Calu3 (cell line): Measurements from ENCODE around the gene RSL24D1. TPM values are rescaled to one million over a fixed set of nuclear protein-coding genes. Genes with fewer than 3 reads are reported as not detected.

Source experiments
- BruUV-seq: library from RNA; stranded (reverse); fragments of 400-500 nt; replicated peaks from 2 replicates; lab custom pipeline; 2021; lab: Mats Ljungman, UMichigan
- CTCF ChIA-PET: fragments of 300-600 bp; sonication (Branson Sonifier 250); formaldehyde crosslinking; loops from one replicate; lab custom pipeline; 2022; ENCODE audit warnings: antibody characterized with exemption; lab: Charles Lee
- DNase-seq: peaks from one replicate; pipeline ENCODE4 v3.0.0; 2022
- H3K27ac Mint-ChIP-seq: one replicate; pipeline ENCODE4 v1.8.0; 2022; ENCODE audit warnings: mixed read lengths; ENCODE audit not compliant: unreplicated experiment
- H3K27me3 Mint-ChIP-seq: one replicate; pipeline ENCODE4 v1.8.0; 2022; ENCODE audit warnings: mixed read lengths; ENCODE audit not compliant: unreplicated experiment
- H3K36me3 Mint-ChIP-seq: one replicate; pipeline ENCODE4 v1.8.0; 2022; ENCODE audit warnings: mild to moderate bottlenecking, moderate library complexity, mixed read lengths; ENCODE audit not compliant: insufficient read depth, unreplicated experiment
- H3K4me1 Mint-ChIP-seq: one replicate; pipeline ENCODE4 v1.8.0; 2022; ENCODE audit warnings: mild to moderate bottlenecking, low read depth, mixed read lengths; ENCODE audit not compliant: unreplicated experiment
- H3K4me3 Mint-ChIP-seq: one replicate; pipeline ENCODE4 v1.8.0; 2022; ENCODE audit warnings: mild to moderate bottlenecking, low read depth, moderate library complexity, mixed read lengths; ENCODE audit not compliant: unreplicated experiment
- H3K9me3 Mint-ChIP-seq: one replicate; pipeline ENCODE4 v1.8.0; 2022; ENCODE audit warnings: low read depth, mixed read lengths; ENCODE audit not compliant: unreplicated experiment
- intact Hi-C: fragments of 100-400 bp; cut with micrococcal nuclease; formaldehyde crosslinking; loops from one replicate; pipeline ENCODE4 v1.10.0; 2022; ENCODE audit not compliant: unreplicated experiment
- total RNA-seq: library from RNA; stranded (reverse); gene quantifications from 2 replicates; pipeline ENCODE4 v1.2.3, GENCODE V29; 2022
- TF ChIP-seq, protein P1 (sequence below): fragments of 200-600 bp; IDR thresholded peaks from one replicate; pipeline ENCODE4 v1.8.0; 2022; ENCODE audit warnings: antibody characterized with exemption; ENCODE audit not compliant: unreplicated experiment

Gene RSL24D1
- total RNA-seq, 1 experiment from 2014 or later: 93.3 TPM

DNA sequence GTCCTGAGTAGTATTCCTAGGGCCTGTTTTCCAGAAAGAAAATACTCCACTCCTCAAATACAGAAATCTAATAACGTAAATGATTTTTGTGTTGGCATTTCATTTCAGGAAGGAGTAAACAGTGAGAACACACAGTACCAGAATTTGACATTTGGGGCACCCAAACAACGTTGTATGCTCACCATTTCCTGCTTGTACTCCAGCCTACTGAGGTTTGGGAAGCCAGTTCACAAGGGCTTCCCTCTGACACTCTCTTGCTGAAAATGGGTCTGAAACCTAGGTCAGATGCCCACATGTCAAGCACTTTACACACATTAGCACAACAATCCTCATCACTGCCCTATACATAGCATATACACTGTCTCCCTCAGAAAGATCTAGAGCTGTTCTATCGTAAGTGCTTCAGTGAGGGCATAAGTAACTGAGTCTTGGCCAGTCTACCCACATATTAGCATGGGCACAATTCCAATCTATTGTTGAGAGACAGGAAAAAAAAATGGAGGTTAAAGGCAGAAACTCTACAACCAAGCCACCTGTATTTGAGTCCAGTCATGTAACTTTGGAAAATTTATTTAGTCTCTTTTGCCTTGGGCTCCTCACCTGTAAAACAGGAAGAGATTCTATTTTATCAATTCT lies 43.5 kb upstream of the RSL24D1 start:
- H3K27ac Mint-ChIP-seq: no peak overlapping the region
- H3K4me3 Mint-ChIP-seq: no peak overlapping the region
- H3K9me3 Mint-ChIP-seq: no peaks in the 10 kb centered on the region
- TF ChIP-seq, protein P1, sequence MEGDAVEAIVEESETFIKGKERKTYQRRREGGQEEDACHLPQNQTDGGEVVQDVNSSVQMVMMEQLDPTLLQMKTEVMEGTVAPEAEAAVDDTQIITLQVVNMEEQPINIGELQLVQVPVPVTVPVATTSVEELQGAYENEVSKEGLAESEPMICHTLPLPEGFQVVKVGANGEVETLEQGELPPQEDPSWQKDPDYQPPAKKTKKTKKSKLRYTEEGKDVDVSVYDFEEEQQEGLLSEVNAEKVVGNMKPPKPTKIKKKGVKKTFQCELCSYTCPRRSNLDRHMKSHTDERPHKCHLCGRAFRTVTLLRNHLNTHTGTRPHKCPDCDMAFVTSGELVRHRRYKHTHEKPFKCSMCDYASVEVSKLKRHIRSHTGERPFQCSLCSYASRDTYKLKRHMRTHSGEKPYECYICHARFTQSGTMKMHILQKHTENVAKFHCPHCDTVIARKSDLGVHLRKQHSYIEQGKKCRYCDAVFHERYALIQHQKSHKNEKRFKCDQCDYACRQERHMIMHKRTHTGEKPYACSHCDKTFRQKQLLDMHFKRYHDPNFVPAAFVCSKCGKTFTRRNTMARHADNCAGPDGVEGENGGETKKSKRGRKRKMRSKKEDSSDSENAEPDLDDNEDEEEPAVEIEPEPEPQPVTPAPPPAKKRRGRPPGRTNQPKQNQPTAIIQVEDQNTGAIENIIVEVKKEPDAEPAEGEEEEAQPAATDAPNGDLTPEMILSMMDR: no peak
- H3K4me1 Mint-ChIP-seq: no peaks in the 10 kb centered on the region
- CTCF ChIA-PET: no interaction called here
- H3K36me3 Mint-ChIP-seq: no peaks in the 10 kb centered on the region
- no TSS peak for BruUV-seq
- DNase-seq: no peak
- intact Hi-C loops: no loop called here
- no peaks in the 10 kb centered on the region for H3K27me3 Mint-ChIP-seq

- CTCF ChIA-PET: no interaction called here
- intact Hi-C loops: no loop called here
- DNase-seq: no peak
- H3K9me3 Mint-ChIP-seq: no peaks in the 10 kb centered on the region
- no TSS peak for BruUV-seq
- no peak overlapping the region for H3K4me3 Mint-ChIP-seq
- TF ChIP-seq, protein P1: no peak
- H3K27ac Mint-ChIP-seq: no peak overlapping the region
- H3K27me3 Mint-ChIP-seq: no peaks in the 10 kb centered on the region
- H3K36me3 Mint-ChIP-seq: no peaks in the 10 kb centered on the region
- peaks cover 3% of the 10 kb centered on the region for H3K4me1 Mint-ChIP-seq
Observed at GRCh38 chr15:55239440-55240124, 42.8 kb upstream of the RSL24D1 start.

GRCh38 chr15:55238877-55239276 lies 42.1 kb upstream of the RSL24D1 start:
- no TSS peak for BruUV-seq
- Mint-ChIP-seq H3K36me3 (no peaks in the 10 kb centered on the region), H3K4me1 (peaks cover 10% of the 10 kb centered on the region), H3K9me3 (no peaks in the 10 kb centered on the region), H3K4me3 (no peak overlapping the region), H3K27ac (no peak overlapping the region), H3K27me3 (no peaks in the 10 kb centered on the region)
- no peak for DNase-seq
- CTCF ChIA-PET: no interaction called here
- intact Hi-C loops: no loop called here
- TF ChIP-seq, protein P1: no peak

DNA sequence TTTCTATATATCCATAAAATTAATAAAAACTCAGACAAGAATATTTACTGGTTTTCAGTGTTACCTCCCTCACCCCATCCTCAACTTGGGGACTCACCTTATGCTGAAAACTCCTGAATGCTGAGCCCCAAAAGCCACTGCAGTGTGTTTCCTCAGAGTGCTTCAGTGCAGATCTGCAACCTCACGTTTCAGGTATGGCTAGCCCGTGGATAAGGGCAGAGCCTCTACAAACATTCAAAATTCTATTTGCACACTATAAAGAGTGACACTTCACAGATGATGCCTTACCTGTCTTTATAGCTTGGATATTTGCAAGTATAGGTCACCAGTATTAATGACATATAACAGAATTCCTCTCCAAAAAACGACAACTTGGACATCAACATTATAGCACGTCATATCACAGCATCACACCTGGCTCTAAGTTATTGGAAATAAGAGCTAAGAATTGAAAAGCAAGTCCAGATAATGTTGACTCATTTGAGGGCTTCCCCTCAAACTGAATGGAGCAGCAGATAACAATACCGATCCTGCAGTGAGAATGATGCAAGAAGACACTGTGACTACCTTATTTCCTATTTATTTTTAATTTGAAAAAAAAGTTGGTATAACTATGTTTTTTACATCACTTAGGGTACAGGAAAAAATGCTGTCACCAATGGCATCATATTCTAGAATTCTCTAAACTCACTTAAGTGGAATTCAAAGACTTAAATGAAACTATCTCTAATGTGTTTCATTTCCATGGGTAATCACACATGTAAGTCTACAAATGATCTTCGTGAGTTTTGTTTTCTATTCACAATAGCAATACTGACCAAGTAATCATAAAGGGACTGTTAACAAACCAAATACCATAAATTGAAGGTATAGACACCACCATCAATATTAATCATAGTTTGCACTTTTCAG lies 40.7 kb upstream of the RSL24D1 start:
- H3K4me3 Mint-ChIP-seq: no peak overlapping the region
- no peak overlapping the region for H3K27ac Mint-ChIP-seq
- no peak for DNase-seq
- no peaks in the 10 kb centered on the region for H3K27me3 Mint-ChIP-seq
- peaks cover 12% of the 10 kb centered on the region for H3K4me1 Mint-ChIP-seq
- TF ChIP-seq, protein P1: no peak
- no TSS peak for BruUV-seq
- intact Hi-C loops: no loop called here
- H3K36me3 Mint-ChIP-seq: no peaks in the 10 kb centered on the region
- H3K9me3 Mint-ChIP-seq: no peaks in the 10 kb centered on the region
- CTCF ChIA-PET: no interaction called here
